ENCODE results near the gene EMID1.

Gene EMID1

GRCh38 chr22:29194184-29194583 is 11.5 kb upstream of the EMID1 start:
- no peak for DNase-seq (ENCODE audit: low read depth in 1 of 2, low spot score in 1 of 2)

- DNase-seq (ENCODE audit: low read depth in 1 of 2, low spot score in 1 of 2), result no peak
These were observed 10.4 kb upstream of the EMID1 start for GRCh38 chr22:29195118-29195963.

GRCh38 chr22:29195964-29196666 is 9.6 kb upstream of the EMID1 start:
- no peak for DNase-seq (ENCODE audit: low read depth in 1 of 2, low spot score in 1 of 2)

GRCh38 chr22:29197096-29197495 is 8.6 kb upstream of the EMID1 start:
- DNase-seq (ENCODE audit: low read depth in 1 of 2, low spot score in 1 of 2), result no peak

GRCh38 chr22:29198240-29198639 is 7.5 kb upstream of the EMID1 start:
- no peak for DNase-seq (ENCODE audit: low read depth in 1 of 2, low spot score in 1 of 2)

GRCh38 chr22:29199702-29200400 is 5.8 kb upstream of the EMID1 start:
- DNase-seq (ENCODE audit: low read depth in 1 of 2, low spot score in 1 of 2), result no peak

GRCh38 chr22:29200901-29201300 is 4.8 kb upstream of the EMID1 start:
- DNase-seq (ENCODE audit: low read depth in 1 of 2, low spot score in 1 of 2), result no peak

GRCh38 chr22:29201782-29202181 is 3.9 kb upstream of the EMID1 start:
- DNase-seq (ENCODE audit: low read depth in 1 of 2, low spot score in 1 of 2), result no peak

GRCh38 chr22:29202212-29203192 is 3.2 kb upstream of the EMID1 start:
- DNase-seq (ENCODE audit: low read depth in 1 of 2, low spot score in 1 of 2), result peak in 1 of 2 donors; percentile 13

- DNase-seq (ENCODE audit: low read depth in 1 of 2, low spot score in 1 of 2), result no peak
These were observed 1.9 kb upstream of the EMID1 start for GRCh38 chr22:29203488-29204454.

GRCh38 chr22:29204455-29205183 is 1.1 kb upstream of the EMID1 start:
- DNase-seq (ENCODE audit: low read depth in 1 of 2, low spot score in 1 of 2), result no peak

- DNase-seq (ENCODE audit: low read depth in 1 of 2, low spot score in 1 of 2), result no peak
These were observed 473 bp upstream of the EMID1 start for GRCh38 chr22:29205252-29205593.

- DNase-seq (ENCODE audit: low read depth in 1 of 2, low spot score in 1 of 2), result no peak
These were observed 911 bp downstream of the EMID1 start for GRCh38 chr22:29206372-29207242.

GRCh38 chr22:29207243-29207550 is 1.5 kb downstream of the EMID1 start:
- DNase-seq (ENCODE audit: low read depth in 1 of 2, low spot score in 1 of 2), result no peak

GRCh38 chr22:29207562-29208501 is 2.1 kb downstream of the EMID1 start:
- DNase-seq (ENCODE audit: low read depth in 1 of 2, low spot score in 1 of 2), result no peak

GRCh38 chr22:29208502-29208862 is 2.8 kb downstream of the EMID1 start:
- DNase-seq (ENCODE audit: low read depth in 1 of 2, low spot score in 1 of 2), result no peak

Measured in activated T-helper 1 cell treated with anti-CD3 and anti-CD28 coated beads, Interleukin-2, amount 50 U/mL, for 16 hours (primary cell).